Bronchial epithelial cell (primary cell): ENCODE measurements around the gene SURF4. TPM values are rescaled to one million over a fixed set of nuclear protein-coding genes. Genes with fewer than 3 reads are reported as not detected.

Source experiments
- DNase-seq: peaks from one replicate; pipeline ENCODE4 v3.0.0-alpha.2; 2010; ENCODE audit warnings: low read depth
- FAIRE-seq: peaks from 2 replicates; lab custom pipeline; 2011; peaks lifted over from hg19 to GRCh38; lab: Jason Lieb, UNC
- H3K27me3 ChIP-seq: 2 replicates; pipeline ENCODE4 v1.5.1; 2011; ENCODE audit warnings: low read length; ENCODE audit not compliant: control insufficient read depth, insufficient read depth
- H3K36me3 ChIP-seq: 2 replicates; pipeline ENCODE4 v1.5.1; 2011; ENCODE audit warnings: low read length; ENCODE audit not compliant: control insufficient read depth, insufficient read depth
- H3K4me3 ChIP-seq: 2 replicates; pipeline ENCODE4 v1.5.1; 2011; ENCODE audit warnings: mild to moderate bottlenecking, low read depth, low read length, control low read depth
- CTCF ChIP-seq: IDR thresholded peaks from 2 replicates; pipeline ENCODE4 v1.5.1; 2011; ENCODE audit warnings: mild to moderate bottlenecking, moderate library complexity, low read length, control low read depth, inconsistent platforms; ENCODE audit not compliant: insufficient read depth, severe bottlenecking
- total RNA-seq: library from RNA; depleted of rRNA; stranded (reverse); fragments of >200 nt; gene quantifications from 2 replicates; pipeline ENCODE4 v1.2.1, GENCODE V29; 2014

The SURF4 gene
- total RNA-seq, 1 donor from 2014 or later = 295 TPM

DNA sequence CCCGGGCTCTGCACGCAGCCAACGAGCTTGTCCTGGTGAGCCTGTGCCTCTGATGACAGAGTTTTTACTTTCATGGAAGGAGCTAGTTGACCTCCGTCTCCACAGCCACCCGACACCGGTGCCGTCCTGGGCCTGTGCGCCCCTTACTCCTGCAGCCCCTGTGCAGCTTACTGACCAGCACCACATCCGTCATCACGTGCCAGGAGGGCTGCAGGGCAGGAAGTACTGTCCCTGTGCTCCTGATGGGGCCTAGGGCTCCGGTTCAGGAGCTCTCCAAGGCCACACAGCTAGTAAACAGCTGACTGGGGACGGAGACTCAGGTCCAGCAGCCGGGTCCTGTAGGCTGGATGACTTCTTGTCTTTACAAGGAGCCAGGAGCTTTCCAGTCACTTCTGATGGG lies 10.5 kb upstream of the SURF4 start:
- DNase-seq (no peak), FAIRE-seq (no peak)

GRCh38 chr9:133385452-133385851 lies 9.6 kb upstream of the SURF4 start:
- no peak for TF ChIP-seq CTCF
- Histone ChIP-seq H3K36me3 (no peaks in the 10 kb centered on the region), H3K4me3 (no peak overlapping the region), H3K27me3 (no peaks in the 10 kb centered on the region)
- no peak for DNase-seq
- FAIRE-seq = peak; percentile 92

More for the DNA sequence above, 10.5 kb upstream of the SURF4 start:
- H3K27me3 ChIP-seq = no peaks in the 10 kb centered on the region
- H3K36me3 ChIP-seq = no peaks in the 10 kb centered on the region
- no peak overlapping the region for H3K4me3 ChIP-seq
- TF ChIP-seq CTCF = no peak

DNA sequence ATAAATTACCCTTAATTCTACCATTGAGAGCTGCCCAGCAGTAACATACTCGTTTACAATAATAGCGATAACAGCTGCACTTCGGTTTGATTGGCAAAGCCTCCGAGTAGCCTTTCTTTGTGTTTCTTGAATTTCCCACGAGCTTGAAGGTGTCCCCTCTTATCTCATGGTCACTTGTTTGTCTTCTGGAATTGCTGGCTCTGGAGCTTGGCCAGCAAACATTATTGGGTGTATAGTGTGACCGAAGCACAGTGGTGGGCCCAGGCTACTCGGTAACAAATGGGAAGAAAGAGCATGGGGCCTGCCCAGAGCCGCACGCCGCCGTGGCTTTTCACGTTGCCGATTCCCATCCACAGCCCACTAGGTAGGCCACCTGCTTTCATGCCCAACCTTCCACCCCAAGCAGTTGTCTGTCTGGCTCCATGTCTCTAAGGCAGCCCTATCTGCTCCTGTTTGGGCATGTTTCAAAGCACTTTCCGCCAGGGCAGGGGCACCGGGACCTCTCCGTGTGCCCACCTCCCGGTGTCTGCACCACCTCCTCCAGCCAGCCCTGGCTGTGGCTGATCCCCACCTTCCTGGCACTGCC lies 9.0 kb upstream of the SURF4 start:
- Histone ChIP-seq H3K36me3 (no peaks in the 10 kb centered on the region), H3K4me3 (no peak overlapping the region), H3K27me3 (no peaks in the 10 kb centered on the region)
- DNase-seq (no peak), FAIRE-seq (no peak)
- no peak for TF ChIP-seq CTCF

GRCh38 chr9:133383438-133383837 lies 7.6 kb upstream of the SURF4 start:
- no peak for TF ChIP-seq CTCF
- FAIRE-seq (no peak), DNase-seq (no peak)
- Histone ChIP-seq H3K27me3 (no peaks in the 10 kb centered on the region), H3K4me3 (no peak overlapping the region), H3K36me3 (no peaks in the 10 kb centered on the region)

GRCh38 chr9:133382507-133383141 lies 6.8 kb upstream of the SURF4 start:
- FAIRE-seq (no peak), DNase-seq (no peak)
- Histone ChIP-seq H3K4me3 (no peak overlapping the region), H3K36me3 (no peaks in the 10 kb centered on the region), H3K27me3 (no peaks in the 10 kb centered on the region)
- TF ChIP-seq CTCF = no peak

DNA sequence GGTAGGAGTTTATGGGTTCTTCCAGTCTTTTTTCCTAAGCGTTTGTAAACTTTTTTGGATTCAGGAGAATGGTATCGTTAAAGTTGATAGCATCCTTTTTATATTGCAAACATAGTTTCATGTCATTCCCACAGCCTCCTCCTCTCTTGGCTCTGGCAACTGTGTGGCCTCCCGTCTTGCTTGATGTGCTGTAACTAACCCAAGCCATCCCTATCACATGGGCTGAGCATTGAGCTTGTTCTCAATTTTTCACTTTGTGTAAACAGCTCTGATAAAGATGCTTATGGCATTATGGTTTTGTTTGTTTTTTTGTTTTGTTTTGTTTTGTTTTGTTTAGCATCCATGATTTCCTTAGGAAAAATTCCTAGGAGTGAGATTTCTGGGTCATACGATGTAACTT lies 4.9 kb upstream of the SURF4 start:
- Histone ChIP-seq H3K36me3 (no peaks in the 10 kb centered on the region), H3K4me3 (no peak overlapping the region), H3K27me3 (no peaks in the 10 kb centered on the region)
- FAIRE-seq (no peak), DNase-seq (no peak)
- TF ChIP-seq CTCF = no peak
